Upper lobe of right lung (tissue), 1 donor: ENCODE results near the gene PEPD. TPM values are rescaled to one million over a fixed set of nuclear protein-coding genes. Genes with fewer than 3 reads are reported as not detected.
"Not testable (repeated sequence)": the region's sequence is repeated elsewhere in the genome, so short reads cannot be mapped to it uniquely, and the experiment has no call there.

Experiments
- ATAC-seq: fragments of 200-7000 bp; cut with Tn5 transposase; one replicate; pipeline ENCODE4 v1.9.1; 2020; ENCODE audit warnings: mild to moderate bottlenecking, moderate library complexity
- DNase-seq: peaks from one replicate; pipeline ENCODE4 v3.0.0-alpha.2; 2020
- H3K27ac ChIP-seq: fragments of 200-600 bp; one replicate; pipeline ENCODE4 v1.8.0; 2022
- H3K27me3 ChIP-seq: fragments of 200-600 bp; one replicate; pipeline ENCODE4 v1.8.0; 2022; ENCODE audit warnings: mild to moderate bottlenecking
- H3K36me3 ChIP-seq: fragments of 200-600 bp; one replicate; pipeline ENCODE4 v1.8.0; 2022
- H3K4me1 ChIP-seq: fragments of 200-600 bp; one replicate; pipeline ENCODE4 v1.8.0; 2022
- H3K4me3 ChIP-seq: fragments of 200-600 bp; one replicate; pipeline ENCODE4 v1.8.0; 2022; ENCODE audit warnings: mild to moderate bottlenecking
- H3K9me3 ChIP-seq: fragments of 200-600 bp; one replicate; pipeline ENCODE4 v1.8.0; 2022
- intact Hi-C: fragments of 100-400 bp; cut with DNase I; formaldehyde crosslinking; loops from one replicate; pipeline ENCODE4 v1.11.0; 2022
- total RNA-seq: library from RNA; stranded (reverse); fragmentation: NEBNext Ultra II Directional; extraction: Animal tissue kit (Norgen Biotek cat#: 25700); gene quantifications from one replicate; pipeline ENCODE4 v1.2.1, GENCODE V29; 2021
- TF ChIP-seq, protein P1 (sequence below): fragments of 200-600 bp; IDR thresholded peaks from one replicate; pipeline ENCODE4 v1.8.0; 2022; ENCODE audit warnings: antibody characterized with exemption
- donor health status: DM: no; HTN: yes; CAD: no; lungs with severe emphysema.

PEPD gene
- total RNA-seq, 1 donor from 2014 or later, result 78.4 TPM

DNA sequence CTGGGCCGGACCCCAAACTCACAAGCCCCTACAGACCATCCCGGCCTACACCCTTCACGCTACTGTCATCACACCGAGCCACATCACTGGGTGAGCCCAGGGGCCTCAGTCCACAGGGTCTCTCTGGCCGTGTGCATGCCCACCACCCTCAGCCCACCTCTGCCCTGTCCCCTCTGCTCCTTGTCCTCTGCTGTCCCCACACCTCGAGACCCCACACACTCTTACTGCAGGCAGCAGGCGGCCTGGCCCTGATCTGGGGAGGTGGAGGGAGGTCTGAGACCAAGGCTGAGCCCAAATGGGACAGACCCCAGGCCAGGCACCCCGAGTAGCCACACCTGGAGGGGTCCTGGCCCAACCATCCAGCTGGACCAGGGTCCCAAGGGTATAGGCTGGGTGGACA is 35.2 kb downstream of the PEPD start:
- DNase-seq, result peak; percentile 47
- ATAC-seq, result no peak
- no peaks in the 10 kb centered on the region for H3K27me3 ChIP-seq
- TF ChIP-seq, protein P1, sequence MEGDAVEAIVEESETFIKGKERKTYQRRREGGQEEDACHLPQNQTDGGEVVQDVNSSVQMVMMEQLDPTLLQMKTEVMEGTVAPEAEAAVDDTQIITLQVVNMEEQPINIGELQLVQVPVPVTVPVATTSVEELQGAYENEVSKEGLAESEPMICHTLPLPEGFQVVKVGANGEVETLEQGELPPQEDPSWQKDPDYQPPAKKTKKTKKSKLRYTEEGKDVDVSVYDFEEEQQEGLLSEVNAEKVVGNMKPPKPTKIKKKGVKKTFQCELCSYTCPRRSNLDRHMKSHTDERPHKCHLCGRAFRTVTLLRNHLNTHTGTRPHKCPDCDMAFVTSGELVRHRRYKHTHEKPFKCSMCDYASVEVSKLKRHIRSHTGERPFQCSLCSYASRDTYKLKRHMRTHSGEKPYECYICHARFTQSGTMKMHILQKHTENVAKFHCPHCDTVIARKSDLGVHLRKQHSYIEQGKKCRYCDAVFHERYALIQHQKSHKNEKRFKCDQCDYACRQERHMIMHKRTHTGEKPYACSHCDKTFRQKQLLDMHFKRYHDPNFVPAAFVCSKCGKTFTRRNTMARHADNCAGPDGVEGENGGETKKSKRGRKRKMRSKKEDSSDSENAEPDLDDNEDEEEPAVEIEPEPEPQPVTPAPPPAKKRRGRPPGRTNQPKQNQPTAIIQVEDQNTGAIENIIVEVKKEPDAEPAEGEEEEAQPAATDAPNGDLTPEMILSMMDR, result no peak
- no peaks in the 10 kb centered on the region for H3K36me3 ChIP-seq
- intact Hi-C loops, result no loop called here
- H3K9me3 ChIP-seq, result peaks cover 8% of the 10 kb centered on the region
- H3K4me3 ChIP-seq, result no peak overlapping the region
- no peak overlapping the region for H3K27ac ChIP-seq
- no peaks in the 10 kb centered on the region for H3K4me1 ChIP-seq

DNA sequence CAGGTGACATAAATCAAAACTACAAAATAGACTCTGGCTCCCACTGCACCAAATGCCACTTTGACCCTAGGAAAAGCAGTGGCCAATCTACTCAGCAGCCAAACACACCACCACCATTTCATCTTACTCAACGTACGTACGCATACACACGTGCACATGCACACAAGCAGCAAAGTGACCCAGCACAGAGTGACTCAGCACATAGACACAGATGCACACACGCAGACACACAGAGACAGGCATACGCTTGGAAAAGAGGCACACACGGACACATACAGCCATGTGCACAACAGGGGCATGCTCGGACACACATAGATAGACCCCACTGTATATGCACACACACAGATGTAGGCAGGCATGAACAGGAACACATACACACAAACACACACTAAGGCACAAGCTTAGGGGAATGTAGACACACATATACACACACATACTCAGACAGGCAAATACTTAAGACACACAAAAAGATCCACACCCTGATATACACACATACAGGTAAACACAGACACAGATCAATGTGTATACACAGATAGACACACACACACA is 37.3 kb downstream of the PEPD start:
- intact Hi-C loops, result no loop called here
- Histone ChIP-seq H3K27me3 (no peaks in the 10 kb centered on the region), H3K4me1 (no peaks in the 10 kb centered on the region), H3K27ac (no peak overlapping the region), H3K9me3 (peaks cover 8% of the 10 kb centered on the region), H3K36me3 (peaks cover 4% of the 10 kb centered on the region), H3K4me3 (no peak overlapping the region)
- TF ChIP-seq, protein P1, result no peak
- DNase-seq (no peak), ATAC-seq (no peak)

DNA sequence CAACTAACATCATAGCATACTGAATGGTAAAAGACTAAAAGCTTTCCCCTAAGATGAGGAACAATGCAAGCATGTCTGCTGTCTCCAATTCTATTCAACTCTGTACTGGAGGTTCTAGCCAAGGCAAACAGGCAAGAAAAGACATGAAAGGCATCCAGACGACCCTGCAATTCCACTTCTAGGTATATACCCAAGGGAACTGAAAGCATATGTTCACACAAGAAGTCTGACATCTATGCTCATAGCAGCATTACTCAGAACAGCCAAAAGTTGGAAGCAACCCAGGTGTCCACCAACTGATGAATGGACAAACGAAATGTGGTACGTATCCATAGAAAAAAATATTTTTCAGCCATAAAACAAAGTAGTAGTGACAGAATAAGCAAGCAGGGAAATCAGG is 39.1 kb downstream of the PEPD start:
- no peak for ATAC-seq
- H3K27ac ChIP-seq, result no peak overlapping the region
- no peak for DNase-seq
- no peaks in the 10 kb centered on the region for H3K27me3 ChIP-seq
- no peak overlapping the region for H3K4me3 ChIP-seq
- TF ChIP-seq, protein P1, result no peak
- H3K4me1 ChIP-seq, result no peaks in the 10 kb centered on the region
- H3K36me3 ChIP-seq, result peaks cover 6% of the 10 kb centered on the region
- intact Hi-C loops, result no loop called here
- H3K9me3 ChIP-seq, result peaks cover 8% of the 10 kb centered on the region

DNA sequence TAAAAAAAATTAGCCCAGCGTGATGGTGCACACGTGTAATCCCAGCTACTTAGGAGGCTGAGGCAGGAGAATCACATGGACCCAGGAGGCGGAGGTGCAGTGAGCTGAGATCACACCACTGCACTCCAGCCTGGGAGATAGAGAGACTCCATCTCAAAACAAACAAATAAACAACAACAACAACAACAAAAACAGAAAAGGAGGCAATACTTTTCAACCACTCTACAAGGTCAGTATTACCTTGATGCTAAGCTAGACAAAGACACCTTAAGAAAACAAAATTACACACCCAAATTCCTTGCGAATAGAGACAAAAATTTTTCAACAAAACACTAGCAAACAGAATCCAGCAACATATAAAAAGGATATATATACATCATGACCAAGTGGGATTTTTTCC is 39.7 kb downstream of the PEPD start:
- H3K9me3 ChIP-seq, result peaks cover 8% of the 10 kb centered on the region
- no peak for DNase-seq
- no peaks in the 10 kb centered on the region for H3K27me3 ChIP-seq
- H3K4me1 ChIP-seq, result no peaks in the 10 kb centered on the region
- H3K36me3 ChIP-seq, result peaks cover 12% of the 10 kb centered on the region
- intact Hi-C loops, result no loop called here
- no peak overlapping the region for H3K4me3 ChIP-seq
- ATAC-seq, result no peak
- H3K27ac ChIP-seq, result no peak overlapping the region
- TF ChIP-seq, protein P1, result no peak

DNA sequence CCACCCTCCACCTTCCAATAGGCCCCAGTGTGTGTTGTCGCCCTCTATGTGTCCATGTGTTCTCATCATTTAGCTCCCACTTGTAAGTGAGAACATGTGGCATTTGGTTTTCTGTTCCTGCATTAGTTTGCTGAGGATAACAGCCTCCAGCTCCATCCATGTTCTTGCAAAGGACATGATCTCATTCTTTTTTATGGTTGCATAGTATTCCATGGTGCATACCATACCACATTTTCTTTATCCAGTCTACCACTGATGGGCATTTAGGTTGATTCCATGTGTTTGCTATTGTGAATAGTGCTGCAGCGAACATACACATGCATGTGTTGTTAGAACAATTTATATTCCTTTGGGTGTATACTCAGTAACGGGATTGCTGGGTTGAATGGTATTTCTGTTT is 42.0 kb downstream of the PEPD start:
- ATAC-seq, H3K9me3 ChIP-seq, DNase-seq, H3K27me3 ChIP-seq, H3K4me1 ChIP-seq, intact Hi-C loops, H3K4me3 ChIP-seq, H3K27ac ChIP-seq: not testable (repeated sequence)
- peaks cover 13% of the 10 kb centered on the region for H3K36me3 ChIP-seq

DNA sequence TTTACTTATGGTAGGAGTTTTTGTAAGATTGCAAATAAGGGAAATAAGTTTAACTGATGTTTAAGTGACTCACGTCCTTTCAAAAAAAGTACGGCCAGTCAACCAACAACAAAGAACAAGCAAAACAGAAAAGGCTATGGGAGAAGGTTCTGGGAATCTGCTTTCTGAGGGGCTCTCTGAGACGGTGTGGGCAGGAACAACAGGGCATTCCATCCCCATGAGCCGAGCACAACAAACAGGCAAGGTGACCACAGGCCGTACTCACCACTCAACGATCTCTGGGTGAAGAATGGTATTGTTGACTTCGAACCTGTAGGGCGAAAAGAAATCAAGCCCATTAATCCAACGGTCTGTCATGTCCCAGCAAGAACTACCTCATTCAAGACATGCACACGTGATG is 43.8 kb downstream of the PEPD start:
- Histone ChIP-seq H3K27me3 (no peaks in the 10 kb centered on the region), H3K27ac (no peak overlapping the region), H3K9me3 (no peaks in the 10 kb centered on the region), H3K36me3 (peaks cover 13% of the 10 kb centered on the region), H3K4me1 (no peaks in the 10 kb centered on the region), H3K4me3 (no peak overlapping the region)
- intact Hi-C loops, result no loop called here
- ATAC-seq (no peak), DNase-seq (peak; percentile 20)
- TF ChIP-seq, protein P1, result no peak
